A673 (cell line): Measurements from ENCODE around the gene ACVRL1. TPM values are rescaled to one million over a fixed set of nuclear protein-coding genes. Genes with fewer than 3 reads are reported as not detected.

ENCODE experiments used
- BruUV-seq: library from RNA; stranded (reverse); fragments of 400-500 nt; replicated peaks from 2 replicates; lab custom pipeline; 2021; lab: Mats Ljungman, UMichigan
- CTCF ChIA-PET: fragments of 300-600 bp; sonication (Branson Sonifier 250); formaldehyde crosslinking; loops from one replicate; lab custom pipeline; 2022; ENCODE audit warnings: antibody characterized with exemption; lab: Charles Lee
- POLR2A ChIA-PET: fragments of 300-600 bp; sonication (Branson Sonifier 250); formaldehyde crosslinking; loops from one replicate; lab custom pipeline; 2022; ENCODE audit warnings: antibody characterized with exemption; ENCODE audit not compliant: low non-redundant PET; lab: Charles Lee
- DNase-seq: peaks from one replicate; pipeline ENCODE4 v3.0.0-alpha.2; 2015; ENCODE audit warnings: low spot score
- H3K27ac ChIP-seq: fragments of 200-600 bp; sonication (generic); 2 replicates; pipeline ENCODE4 v1.5.1; 2016; ENCODE audit warnings: mixed run types, low read depth, mild to moderate bottlenecking, mixed read lengths, antibody characterized with exemption, low read length; ENCODE audit not compliant: poor library complexity, severe bottlenecking
- H3K27me3 ChIP-seq: fragments of 200-600 bp; sonication (generic); replicated peaks from 2 replicates; pipeline ENCODE4 v1.6.1; 2017; ENCODE audit warnings: mixed run types, low read depth, mild to moderate bottlenecking, mixed read lengths, antibody characterized with exemption, low read length; ENCODE audit not compliant: insufficient read depth, poor library complexity
- H3K36me3 ChIP-seq: fragments of 200-600 bp; sonication (generic); 2 replicates; pipeline ENCODE4 v1.6.1; 2016; ENCODE audit warnings: mixed run types, mild to moderate bottlenecking, mixed read lengths, antibody characterized with exemption, low read length; ENCODE audit not compliant: insufficient read depth, poor library complexity, severe bottlenecking
- H3K4me1 ChIP-seq: fragments of 200-600 bp; sonication (generic); 2 replicates; pipeline ENCODE4 v1.6.1; 2017; ENCODE audit warnings: mixed run types, mild to moderate bottlenecking, mixed read lengths, antibody characterized with exemption, low read length; ENCODE audit not compliant: insufficient read depth, poor library complexity, severe bottlenecking
- H3K4me3 ChIP-seq: fragments of 200-600 bp; sonication (generic); 2 replicates; pipeline ENCODE4 v1.5.1; 2016; ENCODE audit warnings: low read depth, mixed run types, mild to moderate bottlenecking, mixed read lengths, low read length; ENCODE audit not compliant: poor library complexity, severe bottlenecking
- H3K9me3 ChIP-seq: fragments of 200-600 bp; sonication (generic); 2 replicates; pipeline ENCODE4 v1.6.1; 2016; ENCODE audit warnings: mixed run types, low read depth, mild to moderate bottlenecking, mixed read lengths, antibody characterized with exemption, low read length; ENCODE audit not compliant: poor library complexity, severe bottlenecking
- EZH2 ChIP-seq: fragments of 200-600 bp; sonication (generic); IDR thresholded peaks from 2 replicates; pipeline ENCODE4 v1.6.1; 2017; ENCODE audit warnings: borderline replicate concordance, low read depth, mild to moderate bottlenecking, mixed read lengths, antibody characterized with exemption, low read length; ENCODE audit not compliant: poor library complexity, severe bottlenecking
- intact Hi-C: fragments of 100-400 bp; cut with micrococcal nuclease; formaldehyde crosslinking; loops from one replicate; pipeline ENCODE4 v1.10.0; 2022; ENCODE audit not compliant: unreplicated experiment
- total RNA-seq: library from RNA; stranded (reverse); gene quantifications from 2 replicates; pipeline ENCODE4 v1.2.3, GENCODE V29; 2021
- TF ChIP-seq, protein P1 (sequence below): fragments of 300-800, 200-600 bp; sonication (generic); conservative IDR thresholded peaks from 2 replicates; pipeline ENCODE4 v1.5.1; 2017; ENCODE audit warnings: low read depth, mild to moderate bottlenecking, antibody characterized with exemption, low read length, moderate library complexity, mixed read lengths

The ACVRL1 gene
- total RNA-seq, 1 experiment from 2014 or later: 0.17 TPM

DNA sequence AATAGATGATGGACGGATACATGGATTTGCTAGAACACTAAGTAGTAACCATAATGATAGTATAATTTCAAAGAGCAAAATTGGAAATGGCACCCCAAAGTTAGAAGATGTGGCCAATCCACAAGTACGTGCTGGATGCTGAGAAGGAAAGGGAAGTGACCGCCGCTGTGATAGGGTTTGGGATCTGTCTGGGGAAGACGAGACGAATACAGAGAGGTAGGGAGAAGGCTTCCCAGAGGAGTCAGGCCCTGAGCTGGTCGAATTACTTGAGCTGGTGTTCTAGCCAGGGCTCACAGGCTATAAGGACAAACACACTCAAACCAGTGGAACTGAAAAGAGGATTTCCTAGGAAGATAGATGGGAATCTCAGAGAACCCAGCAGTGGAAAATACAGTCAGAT, 34.8 kb downstream of the ACVRL1 start:
- no TSS peak for BruUV-seq
- Histone ChIP-seq H3K27ac (no peak overlapping the region), H3K4me1 (peaks cover 14% of the 10 kb centered on the region), H3K9me3 (peaks cover 7% of the 10 kb centered on the region), H3K4me3 (no peak overlapping the region), H3K36me3 (no peaks in the 10 kb centered on the region), H3K27me3 (no peaks in the 10 kb centered on the region)
- CTCF ChIA-PET: no interaction called here
- TF ChIP-seq, protein P1, sequence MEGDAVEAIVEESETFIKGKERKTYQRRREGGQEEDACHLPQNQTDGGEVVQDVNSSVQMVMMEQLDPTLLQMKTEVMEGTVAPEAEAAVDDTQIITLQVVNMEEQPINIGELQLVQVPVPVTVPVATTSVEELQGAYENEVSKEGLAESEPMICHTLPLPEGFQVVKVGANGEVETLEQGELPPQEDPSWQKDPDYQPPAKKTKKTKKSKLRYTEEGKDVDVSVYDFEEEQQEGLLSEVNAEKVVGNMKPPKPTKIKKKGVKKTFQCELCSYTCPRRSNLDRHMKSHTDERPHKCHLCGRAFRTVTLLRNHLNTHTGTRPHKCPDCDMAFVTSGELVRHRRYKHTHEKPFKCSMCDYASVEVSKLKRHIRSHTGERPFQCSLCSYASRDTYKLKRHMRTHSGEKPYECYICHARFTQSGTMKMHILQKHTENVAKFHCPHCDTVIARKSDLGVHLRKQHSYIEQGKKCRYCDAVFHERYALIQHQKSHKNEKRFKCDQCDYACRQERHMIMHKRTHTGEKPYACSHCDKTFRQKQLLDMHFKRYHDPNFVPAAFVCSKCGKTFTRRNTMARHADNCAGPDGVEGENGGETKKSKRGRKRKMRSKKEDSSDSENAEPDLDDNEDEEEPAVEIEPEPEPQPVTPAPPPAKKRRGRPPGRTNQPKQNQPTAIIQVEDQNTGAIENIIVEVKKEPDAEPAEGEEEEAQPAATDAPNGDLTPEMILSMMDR: no peak
- TF ChIP-seq EZH2: no peak
- DNase-seq: no peak
- intact Hi-C loops: no loop called here
- POLR2A ChIA-PET: no interaction called here

DNA sequence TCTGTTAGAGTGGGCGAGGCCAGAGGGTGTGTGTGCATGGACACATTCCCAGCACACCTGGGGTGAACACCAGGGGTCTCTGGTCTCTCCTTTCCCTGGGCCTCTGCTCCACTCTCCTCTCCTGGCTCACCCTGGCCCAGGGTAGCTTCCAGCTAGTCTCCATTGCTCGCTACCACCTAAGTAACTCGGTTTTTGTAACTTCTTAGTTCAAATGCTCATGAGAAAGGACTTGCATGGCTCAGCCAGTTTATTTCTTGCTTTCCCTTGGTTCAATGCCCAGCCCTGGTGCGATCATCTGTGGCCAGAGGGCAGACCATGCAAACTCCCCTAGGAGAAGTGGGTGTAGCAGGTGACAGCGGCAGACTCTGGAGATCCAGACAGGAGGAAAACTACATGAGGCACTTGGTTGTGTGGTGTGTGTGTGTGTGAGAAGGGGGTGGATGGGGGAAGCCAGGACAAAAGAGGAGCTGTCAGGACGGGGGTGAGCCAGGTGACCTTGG, 35.2 kb downstream of the ACVRL1 start:
- no peaks in the 10 kb centered on the region for H3K27me3 ChIP-seq
- no peaks in the 10 kb centered on the region for H3K36me3 ChIP-seq
- DNase-seq: no peak
- CTCF ChIA-PET: no interaction called here
- no peak overlapping the region for H3K27ac ChIP-seq
- intact Hi-C loops: no loop called here
- peaks cover 7% of the 10 kb centered on the region for H3K9me3 ChIP-seq
- no peak overlapping the region for H3K4me3 ChIP-seq
- no TSS peak for BruUV-seq
- POLR2A ChIA-PET: no interaction called here
- no peak for TF ChIP-seq EZH2
- TF ChIP-seq, protein P1: no peak
- peaks cover 14% of the 10 kb centered on the region for H3K4me1 ChIP-seq

DNA sequence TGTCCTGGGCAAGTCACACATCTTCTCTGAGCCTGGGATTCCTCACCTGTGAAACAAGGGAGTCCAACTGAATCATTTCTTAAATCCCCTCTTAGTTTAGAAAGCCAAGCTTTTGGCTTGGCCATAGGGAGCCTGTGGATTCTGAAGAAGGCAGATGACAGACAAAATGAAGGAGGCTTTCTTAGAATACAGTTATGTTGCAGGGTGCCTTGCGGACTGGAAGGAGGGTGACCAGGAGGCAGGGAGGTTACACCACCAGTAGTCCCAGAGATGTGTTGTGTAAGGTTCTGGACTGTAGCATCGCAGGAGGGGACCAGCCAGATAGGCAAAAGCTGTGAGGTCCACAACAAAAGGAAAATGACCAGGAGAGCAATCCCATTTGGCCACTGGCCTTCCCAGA, 36.0 kb downstream of the ACVRL1 start:
- intact Hi-C loops: no loop called here
- TF ChIP-seq, protein P1: no peak
- no peak for TF ChIP-seq EZH2
- Histone ChIP-seq H3K9me3 (peaks cover 7% of the 10 kb centered on the region), H3K27me3 (no peaks in the 10 kb centered on the region), H3K4me3 (no peak overlapping the region), H3K36me3 (no peaks in the 10 kb centered on the region), H3K27ac (no peak overlapping the region), H3K4me1 (peaks cover 14% of the 10 kb centered on the region)
- ChIA-PET POLR2A (no interaction called here), CTCF (no interaction called here)
- BruUV-seq: no TSS peak
- DNase-seq: no peak
